Endothelial cell (in vitro differentiated cells): ENCODE data around the gene CDH15. TPM values are rescaled to one million over a fixed set of nuclear protein-coding genes. Genes with fewer than 3 reads are reported as not detected.

Experiments
- DNase-seq: peaks from one replicate; pipeline ENCODE4 v3.0.0; 2021; ENCODE audit warnings: low spot score
- H3K27ac Mint-ChIP-seq: one replicate; pipeline ENCODE4 v1.8.0; 2021; ENCODE audit warnings: mixed read lengths, inconsistent platforms; ENCODE audit not compliant: unreplicated experiment
- H3K27me3 Mint-ChIP-seq: one replicate; pipeline ENCODE4 v1.8.0; 2021; ENCODE audit warnings: mild to moderate bottlenecking, moderate library complexity, mixed read lengths, inconsistent platforms; ENCODE audit not compliant: unreplicated experiment
- H3K36me3 Mint-ChIP-seq: one replicate; pipeline ENCODE4 v1.8.0; 2021; ENCODE audit warnings: mild to moderate bottlenecking, low read depth, mixed read lengths, inconsistent platforms; ENCODE audit not compliant: unreplicated experiment
- H3K4me1 Mint-ChIP-seq: one replicate; pipeline ENCODE4 v1.8.0; 2021; ENCODE audit warnings: mild to moderate bottlenecking, mixed read lengths, inconsistent platforms; ENCODE audit not compliant: unreplicated experiment
- H3K4me3 Mint-ChIP-seq: one replicate; pipeline ENCODE4 v1.8.0; 2021; ENCODE audit warnings: mild to moderate bottlenecking, mixed read lengths, inconsistent platforms; ENCODE audit not compliant: unreplicated experiment
- H3K9me3 Mint-ChIP-seq: one replicate; pipeline ENCODE4 v1.8.0; 2021; ENCODE audit warnings: mixed read lengths, inconsistent platforms; ENCODE audit not compliant: unreplicated experiment
- CTCF ChIP-seq: fragments of 200-600 bp; sonication (generic); IDR thresholded peaks from one replicate; pipeline ENCODE4 v1.5.0; 2021; ENCODE audit warnings: antibody characterized with exemption; ENCODE audit not compliant: unreplicated experiment
- total RNA-seq: library from RNA; stranded (reverse); fragmentation: NEBNext Ultra II Directional; extraction: Animal tissue kit (Norgen Biotek cat#: 25700); gene quantifications from one replicate; pipeline ENCODE4 v1.2.1, GENCODE V29; 2021; ENCODE audit not compliant: unreplicated experiment

CDH15 gene
- total RNA-seq, 1 donor from 2014 or later: not detected

DNA sequence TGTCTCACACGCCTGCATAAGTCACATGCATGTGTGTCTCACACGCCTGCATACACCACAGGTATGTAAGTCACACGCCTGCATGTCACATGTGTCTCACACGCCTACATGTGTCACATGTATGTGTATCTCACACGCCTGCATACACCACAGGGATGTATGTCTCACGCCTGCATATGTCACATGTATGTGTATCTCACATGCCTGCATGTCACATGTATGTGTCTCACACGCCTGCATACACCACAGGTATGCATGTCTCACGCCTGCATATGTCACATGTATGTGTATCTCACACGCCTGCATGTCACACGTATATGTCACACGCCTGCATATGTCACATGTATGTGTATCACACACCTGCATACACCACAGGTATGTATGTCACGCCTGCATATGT is 13.8 kb upstream of the CDH15 start:
- no peak overlapping the region for H3K27ac Mint-ChIP-seq
- no peaks in the 10 kb centered on the region for H3K9me3 Mint-ChIP-seq
- no peaks in the 10 kb centered on the region for H3K36me3 Mint-ChIP-seq
- no peak for DNase-seq
- H3K4me1 Mint-ChIP-seq: no peaks in the 10 kb centered on the region
- no peak overlapping the region for H3K4me3 Mint-ChIP-seq
- TF ChIP-seq CTCF: no peak
- peaks cover 18% of the 10 kb centered on the region for H3K27me3 Mint-ChIP-seq

DNA sequence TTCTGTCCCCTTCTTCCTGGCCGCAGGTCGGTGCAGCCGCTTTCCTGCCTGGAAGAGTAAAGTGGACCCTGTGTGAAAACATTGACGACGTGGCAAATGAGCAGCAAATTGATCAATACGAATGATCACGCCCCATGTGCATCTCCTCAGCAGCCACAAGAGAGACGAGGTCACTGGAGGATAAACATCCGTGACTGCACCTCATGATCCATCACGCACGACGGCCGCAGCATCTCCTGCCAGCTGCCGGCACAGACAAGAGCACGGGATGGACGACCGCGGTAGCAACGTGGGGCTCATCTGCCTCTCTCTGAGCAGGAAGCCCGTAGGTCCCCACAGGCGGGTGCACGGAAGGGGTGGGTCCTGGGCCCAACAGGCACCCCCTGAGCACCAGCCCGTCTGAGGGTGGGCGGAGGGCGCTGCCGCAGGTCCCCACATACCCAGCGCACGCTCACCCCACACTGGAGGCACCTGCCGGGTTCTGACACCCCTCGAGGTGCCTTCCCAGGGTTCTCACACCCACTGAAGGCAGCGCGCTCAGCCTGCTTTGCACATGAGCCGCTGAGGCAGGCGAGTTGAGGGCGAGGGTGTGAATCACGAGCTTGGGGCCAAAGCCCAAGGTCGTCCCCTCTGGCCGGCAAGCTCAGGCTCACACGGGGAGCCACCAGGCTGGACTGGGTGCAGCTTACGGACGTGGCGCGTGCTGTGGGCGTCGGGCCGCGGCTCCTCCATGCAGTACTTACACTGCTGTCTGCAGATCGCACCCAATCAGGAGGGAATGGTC is 12.3 kb upstream of the CDH15 start:
- no peaks in the 10 kb centered on the region for H3K9me3 Mint-ChIP-seq
- DNase-seq: no peak
- no peaks in the 10 kb centered on the region for H3K36me3 Mint-ChIP-seq
- no peak overlapping the region for H3K27ac Mint-ChIP-seq
- no peak for TF ChIP-seq CTCF
- H3K27me3 Mint-ChIP-seq: peaks cover 18% of the 10 kb centered on the region
- no peak overlapping the region for H3K4me3 Mint-ChIP-seq
- no peaks in the 10 kb centered on the region for H3K4me1 Mint-ChIP-seq

GRCh38 chr16:89159850-89160354 is 11.6 kb upstream of the CDH15 start:
- Mint-ChIP-seq H3K27me3 (peaks cover 13% of the 10 kb centered on the region), H3K9me3 (no peaks in the 10 kb centered on the region), H3K4me3 (no peak overlapping the region), H3K27ac (no peak overlapping the region), H3K4me1 (no peaks in the 10 kb centered on the region), H3K36me3 (no peaks in the 10 kb centered on the region)
- no peak for TF ChIP-seq CTCF
- no peak for DNase-seq

DNA sequence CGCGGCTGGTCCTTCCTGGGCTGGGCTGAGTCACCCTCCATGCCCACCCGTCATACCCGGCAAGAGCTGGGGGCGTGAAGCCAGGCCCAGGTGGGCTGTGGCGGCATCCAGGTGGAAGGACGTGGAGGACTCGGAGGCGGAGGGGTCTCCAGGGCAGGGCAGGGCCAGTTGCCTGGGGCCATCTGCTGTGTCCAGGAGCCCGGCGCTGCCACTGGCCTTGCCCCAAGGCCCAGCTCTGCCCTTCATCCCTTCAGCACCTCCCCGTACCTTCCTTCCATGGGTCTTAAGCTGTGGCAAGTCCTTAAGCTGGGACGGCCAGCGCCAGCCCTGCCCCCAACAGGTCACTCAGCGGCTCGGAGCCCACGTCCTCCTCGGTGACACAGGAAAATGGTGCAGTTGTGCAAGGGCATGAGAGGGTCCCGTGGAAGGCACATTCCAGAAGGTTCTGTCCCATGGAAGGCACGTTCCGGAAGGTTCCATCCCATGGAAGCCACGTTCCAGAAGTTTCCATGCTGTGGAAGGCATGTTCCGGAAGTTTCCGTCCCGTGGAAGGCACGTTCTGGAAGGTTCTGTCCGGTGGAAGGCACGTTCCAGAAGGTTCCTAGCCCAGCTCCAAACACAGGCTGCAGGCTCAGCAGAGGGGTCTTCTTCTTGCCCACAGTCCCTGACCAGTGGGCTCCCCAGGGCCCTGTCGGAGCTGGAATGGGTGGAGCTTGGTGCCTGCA is 10.4 kb upstream of the CDH15 start:
- no peak for DNase-seq
- Mint-ChIP-seq H3K36me3 (no peaks in the 10 kb centered on the region), H3K4me3 (no peak overlapping the region), H3K27me3 (peaks cover 12% of the 10 kb centered on the region), H3K27ac (no peak overlapping the region), H3K4me1 (no peaks in the 10 kb centered on the region), H3K9me3 (no peaks in the 10 kb centered on the region)
- no peak for TF ChIP-seq CTCF
